Measurements from ENCODE around the gene CDK5RAP1.

GRCh38 chr20:33313686-33314314 lies 87.5 kb downstream of the CDK5RAP1 start:
- TF ChIP-seq CTCF (conservative IDR thresholded peaks at IDR 0.05; ENCODE audit: low read depth, low read length) (no peak), POLR2A (IDR thresholded peaks at IDR 0.05; ENCODE audit: low read depth, low read length) (no peak), MXI1 (IDR thresholded peaks at IDR 0.05; ENCODE audit: borderline replicate concordance, low read depth, low read length) (no peak), NFE2L2 (IDR thresholded peaks at IDR 0.05; ENCODE audit: low read depth, low read length) (no peak), CEBPB (IDR thresholded peaks at IDR 0.05; ENCODE audit: low read depth, low read length) (no peak), SMC3 (IDR thresholded peaks at IDR 0.05; ENCODE audit: low read depth, low read length) (no peak), CHD1 (IDR thresholded peaks at IDR 0.05; ENCODE audit: low read depth, low read length) (no peak), RAD21 (IDR thresholded peaks at IDR 0.05; ENCODE audit: low read length) (no peak), RCOR1 (IDR thresholded peaks at IDR 0.05; ENCODE audit: insufficient replicate concordance, low read length) (no peak), RFX5 (IDR thresholded peaks at IDR 0.05; ENCODE audit: low read depth, low read length) (no peak), BHLHE40 (IDR thresholded peaks at IDR 0.05; ENCODE audit: low read depth, low read length) (no peak)

All from IMR-90 (cell line).